HuH-7 (cell line): ENCODE measurements around the gene SPOCD1.

ENCODE experiments used
- DNase-seq: peaks from one replicate; pipeline ENCODE4 v3.0.0; 2011; ENCODE audit warnings: low spot score

The SPOCD1 gene

GRCh38 chr1:31787261-31787660, 28.6 kb downstream of the SPOCD1 start:
- DNase-seq = no peak

DNA sequence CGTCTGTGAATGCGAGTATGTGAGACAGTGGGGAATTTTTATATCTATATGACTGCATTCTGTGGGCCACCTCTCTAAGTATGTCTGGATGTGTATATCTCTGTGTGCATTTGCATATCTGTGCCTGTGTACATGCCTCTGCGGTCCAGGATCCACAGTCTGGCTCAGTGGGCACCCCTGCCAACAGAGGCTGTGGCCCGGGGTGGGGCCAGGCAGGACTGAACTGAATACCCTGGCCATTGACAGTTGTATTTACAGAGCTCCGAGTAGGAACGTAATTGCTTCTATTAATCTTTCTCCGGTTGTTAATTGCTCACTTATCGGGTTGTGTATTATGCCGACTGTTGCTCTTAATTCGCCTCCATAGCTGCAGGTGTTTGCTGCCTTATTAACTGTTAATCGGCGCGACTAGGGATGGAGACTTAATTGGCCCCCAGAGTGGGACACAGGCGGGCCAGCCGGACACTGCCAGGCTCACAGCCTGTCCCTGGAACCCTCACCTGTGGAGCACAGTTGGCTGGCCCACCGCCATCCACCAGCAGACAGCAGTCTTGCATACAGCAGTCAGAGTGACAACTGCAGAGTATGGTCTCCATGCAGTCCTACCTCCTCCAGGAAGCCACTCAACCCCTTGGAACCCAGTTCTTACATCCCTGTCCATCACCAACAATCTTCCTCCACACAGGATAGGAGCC, 29.3 kb downstream of the SPOCD1 start:
- no peak for DNase-seq

DNA sequence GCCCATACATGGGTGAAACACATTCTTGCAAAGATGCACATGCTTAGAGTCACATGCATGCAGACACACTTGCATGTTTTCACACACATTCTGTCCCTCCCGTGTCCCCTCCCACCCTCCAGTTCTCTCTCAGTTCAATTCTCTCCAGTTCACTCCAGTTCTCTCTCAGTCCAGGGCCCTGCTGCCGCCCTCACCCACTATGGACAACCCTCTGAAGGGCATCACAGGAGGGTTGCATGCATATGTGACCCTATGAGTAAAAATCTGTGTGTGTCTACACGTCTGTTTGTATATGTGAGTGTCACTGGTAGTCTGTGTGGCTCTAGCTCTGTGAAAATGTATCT, 29.9 kb downstream of the SPOCD1 start:
- DNase-seq = no peak

- DNase-seq = no peak
Observed at GRCh38 chr1:31785020-31785946, 30.5 kb downstream of the SPOCD1 start.

DNA sequence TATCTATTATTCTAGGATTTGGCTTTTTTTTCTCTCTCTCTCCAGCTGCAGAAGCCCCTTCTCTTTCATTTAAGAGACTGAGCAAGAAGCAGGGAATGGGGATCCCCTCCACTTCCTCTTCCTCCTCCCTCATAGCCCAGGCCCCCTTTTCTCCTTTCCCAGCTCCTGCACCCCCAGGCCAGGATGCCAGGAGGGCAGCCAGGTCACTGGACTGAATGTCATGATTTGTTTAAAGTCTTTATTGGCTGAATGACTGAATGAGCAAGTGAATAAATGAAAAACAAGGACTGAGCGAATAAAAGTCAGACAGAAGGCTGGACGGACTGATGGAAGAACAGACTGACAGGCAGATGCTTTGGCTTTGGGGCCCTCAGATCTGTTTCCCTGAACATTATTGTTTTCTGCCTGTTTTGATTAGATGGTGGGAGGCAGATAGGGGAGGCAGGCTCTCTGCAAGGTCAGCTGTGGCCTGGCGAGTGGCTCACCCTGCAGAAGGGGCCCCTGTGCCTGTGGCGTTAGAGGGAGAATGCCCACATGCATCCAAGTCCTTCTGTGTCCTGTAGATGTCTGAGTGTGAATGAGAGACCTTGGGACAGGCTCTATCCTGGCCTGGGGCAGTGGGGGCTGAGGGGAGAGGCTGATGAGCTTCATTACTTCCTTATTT, 31.3 kb downstream of the SPOCD1 start:
- DNase-seq = no peak

DNA sequence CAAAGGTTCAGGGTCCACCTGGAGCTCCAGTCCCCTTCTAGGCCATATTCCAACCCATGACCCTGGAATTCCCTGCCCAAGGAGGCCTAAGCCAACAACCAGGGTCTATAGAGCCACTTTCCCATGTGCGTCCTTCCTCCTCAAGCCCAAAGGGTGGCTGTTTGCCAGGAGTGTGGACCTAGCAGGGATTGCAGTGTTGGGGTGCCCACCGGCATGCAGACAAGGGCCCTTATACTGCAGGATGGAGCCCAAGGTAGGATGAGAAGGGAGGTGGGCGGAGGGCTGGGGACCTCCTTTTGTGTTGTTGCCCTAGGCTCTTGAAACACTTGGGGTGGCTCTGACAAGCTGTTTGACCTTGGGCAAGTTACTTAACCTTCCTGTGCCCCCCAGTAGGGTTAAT, 32.0 kb downstream of the SPOCD1 start:
- DNase-seq = no peak

DNA sequence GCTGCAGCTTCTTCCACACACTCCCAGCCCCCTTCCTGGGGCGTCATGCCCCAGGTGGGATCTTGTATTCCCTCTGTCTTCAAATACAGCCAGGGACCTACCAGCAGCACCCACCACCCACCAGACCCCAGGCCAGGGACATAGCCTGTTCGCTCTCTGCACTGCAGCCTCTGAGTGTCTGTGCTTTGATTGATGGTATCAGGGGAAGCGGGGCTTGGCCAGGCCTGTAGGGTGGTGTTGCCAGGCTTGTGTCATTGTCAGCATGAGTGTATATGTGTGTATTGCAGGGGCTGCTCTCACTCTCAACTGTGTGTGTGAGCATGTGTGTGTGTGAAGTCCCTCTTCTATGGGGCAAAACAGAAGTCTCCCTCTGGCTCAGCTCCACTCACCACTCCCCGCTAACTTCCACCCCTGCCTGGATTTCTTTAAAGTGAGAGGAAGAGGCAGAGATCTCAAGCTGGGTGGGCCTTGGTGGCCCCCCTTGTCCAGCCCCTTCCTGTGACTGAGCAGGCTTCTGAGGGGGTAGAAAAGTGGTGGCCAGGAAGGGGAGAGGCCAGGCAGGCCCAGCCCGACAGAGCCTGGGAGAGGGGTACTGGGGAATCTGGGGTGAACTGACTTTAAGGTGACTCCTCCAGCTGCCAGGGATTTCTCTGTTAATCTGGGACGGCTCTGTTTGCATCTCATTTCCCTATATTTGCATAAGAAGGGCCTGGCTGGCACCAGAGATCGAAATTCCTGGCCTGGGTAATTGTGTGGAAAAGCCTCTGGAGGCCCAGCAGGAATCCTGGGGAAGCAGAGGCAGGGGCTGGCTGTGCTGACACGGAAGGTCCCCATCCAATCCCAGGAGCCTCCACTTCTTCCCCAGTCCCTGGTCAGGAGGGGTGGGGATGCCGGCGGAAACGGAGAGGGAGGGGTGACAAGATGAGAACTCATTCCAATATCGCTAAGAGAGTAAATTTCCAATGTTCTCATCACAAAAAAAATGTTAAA, 33.1 kb downstream of the SPOCD1 start:
- DNase-seq = no peak

GRCh38 chr1:31781756-31782371, 34.0 kb downstream of the SPOCD1 start:
- no peak for DNase-seq

GRCh38 chr1:31781138-31781755, 34.6 kb downstream of the SPOCD1 start:
- DNase-seq = no peak

DNA sequence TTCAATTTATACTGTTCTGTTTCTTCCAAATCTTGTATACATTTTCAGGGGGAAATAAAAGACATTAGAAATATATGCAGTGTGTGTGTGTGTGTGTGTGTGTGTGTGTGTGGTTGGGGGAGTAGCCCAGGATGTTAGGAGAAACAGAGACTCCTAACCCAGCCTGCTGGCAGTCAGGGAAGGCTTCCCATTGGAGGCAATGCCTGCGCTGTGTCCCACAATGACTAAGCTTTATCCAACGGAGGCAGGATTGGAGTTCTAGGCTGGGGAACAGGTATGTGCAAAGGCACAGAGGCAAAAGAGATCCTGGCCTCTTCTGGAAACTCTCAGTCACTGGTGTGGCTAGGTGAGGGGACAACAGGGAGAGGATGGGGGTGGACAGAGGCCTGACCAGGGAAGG, 35.2 kb downstream of the SPOCD1 start:
- DNase-seq = no peak

- DNase-seq = no peak
Observed at GRCh38 chr1:31779687-31780086, 36.1 kb downstream of the SPOCD1 start.

DNA sequence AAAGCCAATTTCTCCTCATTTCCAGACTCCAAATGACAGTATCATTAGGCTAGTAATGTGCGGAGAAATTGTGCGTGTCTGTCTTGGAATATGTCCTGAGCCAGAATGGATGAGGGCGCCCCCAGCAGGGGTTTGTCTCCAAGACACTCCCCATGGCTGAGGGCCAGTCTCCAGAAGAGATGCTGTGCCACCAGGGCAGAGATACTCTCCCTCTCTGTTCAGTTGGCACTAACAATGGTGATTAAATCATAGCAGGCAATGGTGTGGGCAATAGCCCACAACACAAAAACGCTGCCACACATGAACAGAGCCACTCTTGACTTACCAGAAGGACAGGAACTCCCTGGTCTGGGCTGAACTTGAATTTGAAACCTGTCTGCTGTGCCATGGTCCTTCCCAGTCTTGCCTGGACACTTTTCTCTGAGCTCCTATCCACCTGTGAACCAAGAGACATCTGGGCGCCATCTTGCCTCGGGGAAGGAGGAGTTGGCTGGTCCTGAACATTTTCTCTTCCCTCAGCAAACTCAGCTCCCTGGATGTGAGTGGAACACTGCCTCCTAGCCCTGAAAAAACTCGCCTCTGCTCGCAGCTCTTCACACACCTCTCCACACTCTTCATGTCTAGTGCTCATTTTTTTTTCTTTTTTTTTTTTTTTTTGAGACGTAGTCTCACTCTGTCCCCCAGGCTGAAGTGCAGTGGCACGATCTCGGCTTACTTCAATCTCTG, 36.9 kb downstream of the SPOCD1 start:
- DNase-seq = no peak

- no peak for DNase-seq
Observed at GRCh38 chr1:31776516-31776915, 39.3 kb downstream of the SPOCD1 start.

GRCh38 chr1:31776032-31776431, 39.8 kb downstream of the SPOCD1 start:
- DNase-seq = no peak

DNA sequence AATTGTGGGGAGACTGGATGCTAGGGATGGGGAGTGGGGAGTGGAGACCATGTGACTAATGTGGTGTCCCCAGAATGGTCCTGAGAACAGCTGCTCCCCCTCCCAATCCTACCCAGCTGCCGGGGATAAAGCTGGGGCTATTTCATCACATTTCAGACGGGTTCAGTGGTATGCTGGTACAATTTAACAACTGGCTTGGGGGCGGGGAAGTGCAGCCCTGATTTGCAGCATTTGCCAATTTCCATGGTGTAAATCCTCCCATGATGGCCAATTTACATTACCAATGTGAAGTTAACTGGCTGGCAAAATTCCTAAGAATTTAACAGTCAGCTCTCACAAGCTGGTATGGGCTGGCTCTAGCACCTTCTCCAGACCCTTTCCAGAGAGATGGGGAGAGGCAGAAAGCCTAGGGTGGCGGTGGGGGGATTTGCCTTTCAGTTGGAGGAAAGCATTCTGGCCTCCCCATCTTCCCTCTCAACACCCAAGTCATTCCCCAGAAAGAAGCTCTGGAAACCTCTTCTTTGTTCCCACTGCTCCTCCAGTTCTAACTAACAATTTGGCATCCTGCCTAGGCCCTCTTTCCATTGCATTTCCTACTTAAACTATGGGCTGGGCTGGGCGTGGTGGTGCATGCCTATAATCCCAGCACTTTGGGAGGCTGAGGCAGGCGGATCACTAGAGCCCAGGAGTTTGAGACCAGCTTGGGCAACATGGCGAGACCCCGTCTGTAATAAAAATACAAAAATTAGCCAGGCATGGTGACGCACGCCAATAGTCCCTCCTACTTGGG, 40.4 kb downstream of the SPOCD1 start:
- no peak for DNase-seq

GRCh38 chr1:31774495-31774894, 41.3 kb downstream of the SPOCD1 start:
- DNase-seq = no peak

DNA sequence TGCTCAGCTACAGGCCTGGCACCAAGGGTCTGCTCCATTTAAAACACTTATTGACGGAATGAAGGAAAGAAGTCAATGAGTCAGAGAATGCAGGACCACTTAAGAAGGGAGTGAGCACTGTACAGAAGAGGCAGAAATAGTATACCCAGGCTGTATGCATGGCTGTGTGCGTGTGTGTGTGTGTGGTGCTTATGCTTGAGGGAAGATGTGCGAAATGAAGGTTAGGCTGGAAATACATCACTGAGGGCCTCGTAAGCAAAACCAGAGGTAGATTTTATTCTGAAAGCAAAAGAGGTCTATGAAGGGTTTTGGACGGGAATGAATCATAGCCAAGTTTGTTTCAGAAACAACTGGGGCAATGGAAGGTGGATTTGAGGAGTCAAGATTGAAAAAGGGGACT, 42.0 kb downstream of the SPOCD1 start:
- DNase-seq = no peak

DNA sequence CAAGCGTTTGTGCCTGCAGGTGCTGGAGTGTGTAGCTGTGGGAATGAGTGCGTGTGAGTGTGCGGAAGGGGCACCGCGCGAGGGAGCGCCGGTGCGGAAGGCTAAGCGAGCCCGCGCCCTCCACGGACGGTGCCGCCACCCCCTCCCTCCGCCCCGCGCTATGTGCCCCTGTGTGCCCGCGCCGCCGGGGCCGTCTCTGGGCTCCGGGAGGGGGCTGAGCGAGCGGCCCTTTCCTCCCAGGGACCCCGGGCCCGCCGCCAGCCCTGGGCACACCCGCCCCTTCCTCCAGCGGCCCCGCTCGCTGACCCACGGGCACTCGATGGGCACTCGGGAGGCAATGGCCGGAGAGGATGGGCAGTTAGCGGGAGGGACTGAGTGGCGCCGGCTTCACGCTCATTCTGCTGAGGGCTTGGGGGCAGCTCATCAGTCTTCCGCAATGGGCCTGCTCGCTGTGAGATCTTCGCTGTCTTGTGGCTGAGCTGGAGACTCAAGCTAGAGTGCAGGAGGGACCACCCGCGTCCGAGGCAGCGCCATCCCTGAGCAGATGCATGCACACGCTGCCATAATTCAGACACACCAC, 43.1 kb downstream of the SPOCD1 start:
- no peak for DNase-seq
